Tibial nerve (tissue), 4 donors: ENCODE results near the gene LZTR1.

Source experiments
- CTCF ChIP-seq, 5 experiments: fragments of 200-600 bp in 3 of 5; fragments of 450-650 bp in 2 of 5; sonication (generic) in 3 of 5; IDR thresholded peaks; one replicate each; pipeline ENCODE4 v1.5.1; 2016 to 2019; ENCODE audit warnings: antibody characterized with exemption in 5 of 5, mild to moderate bottlenecking in 3 of 5, moderate library complexity in 2 of 5
- EP300 ChIP-seq, 2 donors: sonication (generic); formaldehyde crosslinking; IDR thresholded peaks; one replicate each; pipeline ENCODE4 v1.6.1; 2017; ENCODE audit warnings: antibody characterized with exemption in 2 of 2, mild to moderate bottlenecking in 1 of 2
- POLR2A ChIP-seq, 2 donors: fragments of 450-650 bp; IDR thresholded peaks; one replicate each; pipeline ENCODE4 v1.6.1; 2017; ENCODE audit warnings: antibody characterized with exemption in 2 of 2, mild to moderate bottlenecking in 2 of 2, moderate library complexity in 2 of 2

- no peak for TF ChIP-seq CTCF (IDR thresholded peaks at IDR 0.05)
- TF ChIP-seq EP300 (IDR thresholded peaks at IDR 0.05), result no peak
- TF ChIP-seq POLR2A (IDR thresholded peaks at IDR 0.05), result no peak
Observed at GRCh38 chr22:20955548-20955947, 26.5 kb upstream of the LZTR1 start.
